Neural cell (in vitro differentiated cells): ENCODE data around the gene LPXN. TPM values are rescaled to one million over a fixed set of nuclear protein-coding genes. Genes with fewer than 3 reads are reported as not detected.
A peak's percentile ranks its signal among the peaks of the same experiment; 100 is the strongest.

Source experiments
- H2AFZ ChIP-seq: fragments of 200-600, 300-800 bp; sonication (generic), shearing (Covaris generic); 2 replicates; pipeline ENCODE4 v1.6.0; 2014; ENCODE audit warnings: low read depth, mild to moderate bottlenecking, antibody characterized with exemption, low read length, moderate library complexity
- H3F3A ChIP-seq: fragments of 200-600 bp; shearing (Covaris generic); 2 replicates; pipeline ENCODE4 v1.6.1; 2016; ENCODE audit warnings: mild to moderate bottlenecking, moderate library complexity, mixed read lengths, antibody characterized with exemption, low read length; ENCODE audit not compliant: insufficient read depth, poor library complexity, severe bottlenecking
- H3K27ac ChIP-seq: fragments of 200-600, 300-800 bp; sonication (generic), shearing (Covaris generic); 2 replicates; pipeline ENCODE4 v1.5.1; 2014; ENCODE audit warnings: mild to moderate bottlenecking, low read length, moderate library complexity
- H3K27me3 ChIP-seq: fragments of 300-800, 200-600 bp; sonication (generic), shearing (Covaris generic); 2 replicates; pipeline ENCODE4 v1.6.0; 2014; ENCODE audit warnings: mild to moderate bottlenecking, low read depth, low read length, moderate library complexity; ENCODE audit not compliant: insufficient read depth
- H3K36me3 ChIP-seq: fragments of 300-800, 200-600 bp; sonication (generic), shearing (Covaris generic); 2 replicates; pipeline ENCODE4 v1.5.1; 2014; ENCODE audit warnings: mild to moderate bottlenecking, antibody characterized with exemption, low read length, moderate library complexity; ENCODE audit not compliant: insufficient read depth
- H3K4me2 ChIP-seq: fragments of 300-800, 200-600 bp; sonication (generic), shearing (Covaris generic); 2 replicates; pipeline ENCODE4 v1.6.0; 2014; ENCODE audit warnings: mild to moderate bottlenecking, low read length
- H3K4me3 ChIP-seq: fragments of 300-800, 200-600 bp; sonication (generic), shearing (Covaris generic); 2 replicates; pipeline ENCODE4 v1.5.1; 2014; ENCODE audit warnings: mild to moderate bottlenecking, low read length, moderate library complexity
- H3K79me2 ChIP-seq: fragments of 200-600 bp; shearing (Covaris generic); replicated peaks from 2 replicates; pipeline ENCODE4 v1.6.0; 2014; ENCODE audit warnings: mild to moderate bottlenecking, low read length, moderate library complexity; ENCODE audit not compliant: insufficient read depth
- H3K9ac ChIP-seq: fragments of 300-800, 200-600 bp; sonication (generic), shearing (Covaris generic); 2 replicates; pipeline ENCODE4 v1.6.1; 2016; ENCODE audit warnings: mild to moderate bottlenecking, low read length, mixed read lengths
- H3K9me2 ChIP-seq: fragments of 200-600 bp; shearing (Covaris generic); 2 replicates; pipeline ENCODE4 v1.6.1; 2016; ENCODE audit warnings: mild to moderate bottlenecking, low read length, mixed read lengths; ENCODE audit not compliant: insufficient read depth
- H3K9me3 ChIP-seq: fragments of 200-600, 300-800 bp; sonication (generic), shearing (Covaris generic); 2 replicates; pipeline ENCODE4 v1.6.1; 2016; ENCODE audit warnings: mild to moderate bottlenecking, mixed run types, low read length, moderate library complexity, mixed read lengths
- H4K20me1 ChIP-seq: fragments of 200-600 bp; shearing (Covaris generic); 2 replicates; pipeline ENCODE4 v1.6.1; 2016; ENCODE audit warnings: mild to moderate bottlenecking, mixed run types; ENCODE audit not compliant: insufficient read depth
- EP300 ChIP-seq: fragments of 450-650 bp; conservative IDR thresholded peaks from 2 replicates; pipeline ENCODE4 v1.6.1; 2014; ENCODE audit warnings: antibody characterized with exemption, mild to moderate bottlenecking, moderate library complexity; ENCODE audit not compliant: poor library complexity, severe bottlenecking
- EZH2 ChIP-seq: fragments of 200-600, 300-800 bp; shearing (Covaris generic), sonication (generic); IDR thresholded peaks from 2 replicates; pipeline ENCODE4 v1.6.1; 2014; ENCODE audit warnings: antibody characterized with exemption, low read length, borderline replicate concordance, mild to moderate bottlenecking; ENCODE audit not compliant: insufficient read depth, poor library complexity, severe bottlenecking
- POLR2AphosphoS5 ChIP-seq: IDR thresholded peaks from 2 replicates; pipeline ENCODE4 v1.6.1; 2012
- RAD21 ChIP-seq: fragments of 450-650 bp; conservative IDR thresholded peaks from 2 replicates; pipeline ENCODE4 v1.6.1; 2014; ENCODE audit warnings: antibody characterized with exemption, mild to moderate bottlenecking, moderate library complexity
- SMC3 ChIP-seq: fragments of 450-650 bp; conservative IDR thresholded peaks from 2 replicates; pipeline ENCODE4 v1.6.1; 2014; ENCODE audit warnings: antibody characterized with exemption, mild to moderate bottlenecking, moderate library complexity; ENCODE audit not compliant: poor library complexity
- polyA plus RNA-seq: library from polyadenylated mRNA; depleted of rRNA; stranded (reverse); fragments of >200 nt; gene quantifications from 2 replicates; pipeline ENCODE4 v1.2.3, GENCODE V29; 2014
- TF ChIP-seq, protein P1 (sequence below): fragments of 450-650 bp; IDR thresholded peaks from 2 replicates; pipeline ENCODE4 v1.5.1; 2014; ENCODE audit warnings: antibody characterized with exemption, mild to moderate bottlenecking, moderate library complexity; ENCODE audit not compliant: poor library complexity, severe bottlenecking
- TF ChIP-seq, protein P2 (sequence below): IDR thresholded peaks from 2 replicates; pipeline ENCODE4 v1.6.1; 2012; ENCODE audit warnings: borderline replicate concordance

The LPXN gene
- polyA plus RNA-seq, 1 donor from 2014 or later: 4.1 TPM

DNA sequence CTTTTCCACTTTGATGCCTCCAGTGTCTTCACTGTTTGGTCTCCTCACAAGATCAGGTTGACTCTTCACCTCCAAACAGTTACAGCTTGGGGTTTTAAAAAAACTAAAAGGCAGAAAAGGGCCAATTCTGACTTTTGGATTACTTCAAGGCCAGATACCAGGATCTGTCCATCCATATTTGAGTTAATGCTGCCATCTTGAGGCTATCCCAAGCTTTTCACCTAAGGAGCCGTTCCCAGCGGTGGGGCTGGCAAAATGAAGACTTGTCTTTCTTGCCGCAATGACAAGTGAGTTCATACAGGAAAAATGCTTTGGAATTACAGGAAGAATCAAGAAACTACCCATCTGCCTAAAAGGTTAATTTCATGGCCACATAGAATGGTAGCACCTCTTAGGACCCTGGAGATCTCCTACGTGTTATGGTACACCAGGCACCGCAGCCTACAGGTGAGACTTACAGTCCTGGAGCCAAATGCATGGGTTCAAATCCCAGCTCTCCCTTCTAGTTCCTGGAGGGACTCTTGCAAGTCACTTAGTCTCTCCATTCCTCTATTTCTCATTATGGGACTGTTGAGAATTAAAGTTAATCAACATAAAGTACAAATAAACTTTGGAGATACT is 61.8 kb downstream of the LPXN start:
- H3K9me2 ChIP-seq: no peaks in the 10 kb centered on the region
- H3K27ac ChIP-seq: no peak overlapping the region
- H3F3A ChIP-seq: no peaks in the 10 kb centered on the region
- H3K9me3 ChIP-seq: no peaks in the 10 kb centered on the region
- no peak overlapping the region for H3K9ac ChIP-seq
- no peaks in the 10 kb centered on the region for H3K79me2 ChIP-seq
- TF ChIP-seq, protein P1, sequence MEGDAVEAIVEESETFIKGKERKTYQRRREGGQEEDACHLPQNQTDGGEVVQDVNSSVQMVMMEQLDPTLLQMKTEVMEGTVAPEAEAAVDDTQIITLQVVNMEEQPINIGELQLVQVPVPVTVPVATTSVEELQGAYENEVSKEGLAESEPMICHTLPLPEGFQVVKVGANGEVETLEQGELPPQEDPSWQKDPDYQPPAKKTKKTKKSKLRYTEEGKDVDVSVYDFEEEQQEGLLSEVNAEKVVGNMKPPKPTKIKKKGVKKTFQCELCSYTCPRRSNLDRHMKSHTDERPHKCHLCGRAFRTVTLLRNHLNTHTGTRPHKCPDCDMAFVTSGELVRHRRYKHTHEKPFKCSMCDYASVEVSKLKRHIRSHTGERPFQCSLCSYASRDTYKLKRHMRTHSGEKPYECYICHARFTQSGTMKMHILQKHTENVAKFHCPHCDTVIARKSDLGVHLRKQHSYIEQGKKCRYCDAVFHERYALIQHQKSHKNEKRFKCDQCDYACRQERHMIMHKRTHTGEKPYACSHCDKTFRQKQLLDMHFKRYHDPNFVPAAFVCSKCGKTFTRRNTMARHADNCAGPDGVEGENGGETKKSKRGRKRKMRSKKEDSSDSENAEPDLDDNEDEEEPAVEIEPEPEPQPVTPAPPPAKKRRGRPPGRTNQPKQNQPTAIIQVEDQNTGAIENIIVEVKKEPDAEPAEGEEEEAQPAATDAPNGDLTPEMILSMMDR: peak; percentile 93
- peak; percentile 84 for TF ChIP-seq SMC3
- TF ChIP-seq EZH2: no peak
- TF ChIP-seq RAD21: peak; percentile 93
- TF ChIP-seq EP300: no peak
- TF ChIP-seq, protein P2, sequence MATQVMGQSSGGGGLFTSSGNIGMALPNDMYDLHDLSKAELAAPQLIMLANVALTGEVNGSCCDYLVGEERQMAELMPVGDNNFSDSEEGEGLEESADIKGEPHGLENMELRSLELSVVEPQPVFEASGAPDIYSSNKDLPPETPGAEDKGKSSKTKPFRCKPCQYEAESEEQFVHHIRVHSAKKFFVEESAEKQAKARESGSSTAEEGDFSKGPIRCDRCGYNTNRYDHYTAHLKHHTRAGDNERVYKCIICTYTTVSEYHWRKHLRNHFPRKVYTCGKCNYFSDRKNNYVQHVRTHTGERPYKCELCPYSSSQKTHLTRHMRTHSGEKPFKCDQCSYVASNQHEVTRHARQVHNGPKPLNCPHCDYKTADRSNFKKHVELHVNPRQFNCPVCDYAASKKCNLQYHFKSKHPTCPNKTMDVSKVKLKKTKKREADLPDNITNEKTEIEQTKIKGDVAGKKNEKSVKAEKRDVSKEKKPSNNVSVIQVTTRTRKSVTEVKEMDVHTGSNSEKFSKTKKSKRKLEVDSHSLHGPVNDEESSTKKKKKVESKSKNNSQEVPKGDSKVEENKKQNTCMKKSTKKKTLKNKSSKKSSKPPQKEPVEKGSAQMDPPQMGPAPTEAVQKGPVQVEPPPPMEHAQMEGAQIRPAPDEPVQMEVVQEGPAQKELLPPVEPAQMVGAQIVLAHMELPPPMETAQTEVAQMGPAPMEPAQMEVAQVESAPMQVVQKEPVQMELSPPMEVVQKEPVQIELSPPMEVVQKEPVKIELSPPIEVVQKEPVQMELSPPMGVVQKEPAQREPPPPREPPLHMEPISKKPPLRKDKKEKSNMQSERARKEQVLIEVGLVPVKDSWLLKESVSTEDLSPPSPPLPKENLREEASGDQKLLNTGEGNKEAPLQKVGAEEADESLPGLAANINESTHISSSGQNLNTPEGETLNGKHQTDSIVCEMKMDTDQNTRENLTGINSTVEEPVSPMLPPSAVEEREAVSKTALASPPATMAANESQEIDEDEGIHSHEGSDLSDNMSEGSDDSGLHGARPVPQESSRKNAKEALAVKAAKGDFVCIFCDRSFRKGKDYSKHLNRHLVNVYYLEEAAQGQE: no peak
- H4K20me1 ChIP-seq: no peaks in the 10 kb centered on the region
- H3K27me3 ChIP-seq: no peaks in the 10 kb centered on the region
- H2AFZ ChIP-seq: no peak overlapping the region
- H3K36me3 ChIP-seq: no peaks in the 10 kb centered on the region
- H3K4me3 ChIP-seq: no peak overlapping the region
- no peak overlapping the region for H3K4me2 ChIP-seq

DNA sequence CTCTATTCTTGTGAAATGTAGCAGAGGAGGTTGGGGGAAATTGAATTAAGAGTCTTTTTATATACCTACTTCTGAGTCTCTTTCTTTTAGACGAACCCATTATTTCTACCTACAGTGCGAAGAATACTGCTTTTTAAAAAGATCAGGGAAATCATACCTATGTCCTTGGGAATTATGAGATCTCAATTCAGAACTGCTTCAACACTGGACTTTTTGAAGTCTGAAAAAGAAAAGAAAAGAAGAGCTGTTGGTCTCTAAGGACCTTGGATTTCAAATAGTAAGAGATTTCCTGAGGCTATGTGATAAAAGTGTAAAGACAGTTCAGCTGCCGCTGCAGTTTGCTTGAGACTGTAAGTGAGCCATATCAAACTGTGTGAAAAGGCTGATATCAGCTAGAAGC is 64.0 kb downstream of the LPXN start:
- H3K27ac ChIP-seq: no peak overlapping the region
- no peaks in the 10 kb centered on the region for H3F3A ChIP-seq
- H3K9me2 ChIP-seq: no peaks in the 10 kb centered on the region
- H2AFZ ChIP-seq: no peak overlapping the region
- no peaks in the 10 kb centered on the region for H3K9me3 ChIP-seq
- H3K4me3 ChIP-seq: no peak overlapping the region
- no peak overlapping the region for H3K4me2 ChIP-seq
- no peaks in the 10 kb centered on the region for H3K79me2 ChIP-seq
- TF ChIP-seq SMC3 (no peak), POLR2AphosphoS5 (no peak)
- TF ChIP-seq, protein P2: no peak
- TF ChIP-seq, protein P1: no peak
- H3K27me3 ChIP-seq: no peaks in the 10 kb centered on the region
- no peak overlapping the region for H3K9ac ChIP-seq
- H3K36me3 ChIP-seq: no peaks in the 10 kb centered on the region
- no peaks in the 10 kb centered on the region for H4K20me1 ChIP-seq
